Fibroblast of skin of left biceps (primary cell): ENCODE data around the gene GTF2IRD1.
"Not testable (repeated sequence)": the region's sequence is repeated elsewhere in the genome, so short reads cannot be mapped to it uniquely, and the experiment has no call there.

Source experiments
- DNase-seq, 2 experiments: peaks; one replicate each; pipeline ENCODE4 v3.0.0-alpha.2; 2013; ENCODE audit warnings: low read depth in 2 of 2

GTF2IRD1 gene

GRCh38 chr7:74489997-74490945, 36.6 kb downstream of the GTF2IRD1 start:
- DNase-seq, result no peak

GRCh38 chr7:74491490-74491889, 37.8 kb downstream of the GTF2IRD1 start:
- DNase-seq, result not testable (repeated sequence)

GRCh38 chr7:74493295-74493694, 39.6 kb downstream of the GTF2IRD1 start:
- no peak for DNase-seq

- DNase-seq, result no peak
Observed at GRCh38 chr7:74494076-74494548, 40.4 kb downstream of the GTF2IRD1 start.

- DNase-seq, result no peak
Observed at GRCh38 chr7:74495112-74496086, 41.7 kb downstream of the GTF2IRD1 start.

GRCh38 chr7:74496272-74496671, 42.6 kb downstream of the GTF2IRD1 start:
- no peak for DNase-seq

GRCh38 chr7:74496773-74497172, 43.1 kb downstream of the GTF2IRD1 start:
- not testable (repeated sequence) for DNase-seq

- no peak for DNase-seq
Observed at GRCh38 chr7:74498354-74498753, 44.6 kb downstream of the GTF2IRD1 start.

GRCh38 chr7:74498996-74499834, 45.5 kb downstream of the GTF2IRD1 start:
- no peak for DNase-seq

- no peak for DNase-seq
Observed at GRCh38 chr7:74499835-74500388, 46.2 kb downstream of the GTF2IRD1 start.

- no peak for DNase-seq
Observed at GRCh38 chr7:74501298-74501697, 47.6 kb downstream of the GTF2IRD1 start.

- no peak for DNase-seq
Observed at GRCh38 chr7:74502216-74502891, 48.6 kb downstream of the GTF2IRD1 start.

- no peak for DNase-seq
Observed at GRCh38 chr7:74503061-74503460, 49.4 kb downstream of the GTF2IRD1 start.

- no peak for DNase-seq
Observed at GRCh38 chr7:74503943-74504342, 50.2 kb downstream of the GTF2IRD1 start.

- no peak for DNase-seq
Observed at GRCh38 chr7:74505471-74506324, 52.0 kb downstream of the GTF2IRD1 start.

- no peak for DNase-seq
Observed at GRCh38 chr7:74506325-74506724, 52.6 kb downstream of the GTF2IRD1 start.

- no peak for DNase-seq
Observed at GRCh38 chr7:74507538-74508319, 54.0 kb downstream of the GTF2IRD1 start.

- not testable (repeated sequence) for DNase-seq
Observed at GRCh38 chr7:74509453-74509852, 55.7 kb downstream of the GTF2IRD1 start.

GRCh38 chr7:74511345-74511744, 57.6 kb downstream of the GTF2IRD1 start:
- no peak for DNase-seq
